Left renal cortex interstitium (tissue), 4 donors: Measurements from ENCODE around the gene MAPK9. TPM values are rescaled to one million over a fixed set of nuclear protein-coding genes. Genes with fewer than 3 reads are reported as not detected.

Experiments used
- DNase-seq, 4 donors: peaks; one replicate each; pipeline ENCODE4 v3.0.0-alpha.2; 2013; ENCODE audit warnings: low read depth in 4 of 4, low spot score in 2 of 4, missing footprints in 1 of 4
- polyA plus RNA-seq, 4 donors: library from polyadenylated mRNA; unstranded; fragments of 120-200 nt; gene quantifications; one replicate each; pipeline ENCODE4 v1.2.1, GENCODE V29; 2013; ENCODE audit not compliant: insufficient read length in 4 of 4

MAPK9 gene
- 10 to 100 TPM; 37.5 to 40.2 (median 39.9) TPM for polyA plus RNA-seq

DNA sequence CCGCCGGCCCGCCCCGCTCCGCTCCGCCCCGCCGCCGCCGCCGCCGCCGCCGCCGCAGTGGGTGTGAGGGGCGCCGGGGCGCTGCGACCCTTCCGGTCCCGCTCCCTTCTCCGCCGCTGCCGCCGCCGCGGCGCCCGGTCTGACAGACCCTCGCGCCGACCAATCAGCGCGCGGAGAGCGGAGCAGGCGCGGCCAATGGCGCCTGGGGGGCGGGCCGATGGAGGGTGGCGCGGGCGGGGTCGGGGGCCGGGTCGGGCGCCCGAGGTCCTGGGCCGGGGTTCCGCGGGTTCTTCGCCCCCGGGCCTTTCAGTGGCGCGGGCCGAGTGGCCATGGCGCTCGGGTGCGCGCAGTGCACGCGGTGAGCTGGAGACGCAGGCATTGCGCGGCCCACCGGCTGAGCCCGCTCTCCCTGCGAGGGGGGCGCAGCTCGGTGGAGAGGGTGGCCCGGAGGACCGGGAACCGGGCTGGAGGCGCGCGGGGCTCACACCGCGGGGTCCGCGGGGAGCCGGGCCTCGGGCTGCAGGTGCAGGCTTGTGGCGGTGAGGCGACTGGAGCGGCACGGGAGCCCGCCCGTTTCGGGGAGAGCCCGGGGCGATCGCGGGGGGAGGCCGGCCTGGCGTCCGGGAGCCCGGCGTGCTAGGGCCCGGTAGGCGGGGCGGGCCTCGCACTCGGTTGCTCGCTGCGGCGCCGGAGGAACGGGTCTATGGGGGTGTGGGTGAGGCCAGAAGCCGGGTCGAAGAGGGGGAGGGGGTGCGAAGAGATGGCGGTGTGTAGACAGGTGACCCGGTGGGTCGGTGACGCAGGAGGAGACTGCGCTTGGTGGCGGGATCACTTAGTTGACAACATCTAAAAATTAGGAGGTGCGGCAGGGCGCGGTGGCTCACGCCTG, at the start of gene MAPK9:
Gene MAPK9, minus strand, starts transcription at position 141 of the 889 bp plus-strand sequence. CDS start 11,522 bp downstream, outside the sequence.
- peak in 3 of 4 donors; percentile 58 to 80 (median 64) for DNase-seq

DNA sequence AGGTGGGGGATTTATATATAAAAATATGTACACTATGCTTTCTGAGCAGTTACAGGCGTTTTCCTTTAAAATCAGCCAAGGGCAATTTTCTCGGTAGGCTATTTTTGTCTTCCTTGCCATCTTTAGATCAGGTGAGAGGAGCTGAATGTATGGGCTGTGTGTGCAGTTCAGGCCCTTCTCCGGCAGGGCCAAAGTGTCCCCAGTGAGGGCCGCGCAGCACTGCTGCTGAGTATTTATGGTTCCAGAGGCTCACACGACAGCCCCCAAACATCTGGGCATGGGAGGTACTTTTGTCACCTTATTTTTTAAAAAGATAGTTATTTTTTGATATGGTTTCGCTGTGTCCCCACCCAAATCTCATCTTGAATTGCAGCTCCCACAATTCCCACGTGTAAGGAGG, 49.7 kb upstream of the MAPK9 start:
- DNase-seq: no peak

DNA sequence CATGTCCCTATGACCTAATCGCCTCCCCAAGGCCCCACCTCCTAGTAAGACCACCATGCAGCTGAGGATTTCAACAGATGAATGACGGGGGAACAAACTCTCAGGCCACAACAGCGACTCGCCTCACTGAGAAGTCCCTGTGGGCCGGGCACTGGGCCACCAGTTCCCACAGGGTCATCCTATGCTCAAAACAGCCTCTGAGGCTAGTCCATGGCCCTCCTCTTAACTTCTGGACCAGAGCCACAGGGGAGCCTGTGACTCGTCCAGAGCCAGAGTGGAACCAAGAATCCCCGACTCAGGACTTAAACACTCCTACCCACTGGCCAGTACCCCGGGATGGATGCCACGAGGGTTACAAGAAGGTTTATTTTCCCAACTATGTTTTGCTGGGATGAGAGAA, 49.0 kb upstream of the MAPK9 start:
- no peak for DNase-seq

DNA sequence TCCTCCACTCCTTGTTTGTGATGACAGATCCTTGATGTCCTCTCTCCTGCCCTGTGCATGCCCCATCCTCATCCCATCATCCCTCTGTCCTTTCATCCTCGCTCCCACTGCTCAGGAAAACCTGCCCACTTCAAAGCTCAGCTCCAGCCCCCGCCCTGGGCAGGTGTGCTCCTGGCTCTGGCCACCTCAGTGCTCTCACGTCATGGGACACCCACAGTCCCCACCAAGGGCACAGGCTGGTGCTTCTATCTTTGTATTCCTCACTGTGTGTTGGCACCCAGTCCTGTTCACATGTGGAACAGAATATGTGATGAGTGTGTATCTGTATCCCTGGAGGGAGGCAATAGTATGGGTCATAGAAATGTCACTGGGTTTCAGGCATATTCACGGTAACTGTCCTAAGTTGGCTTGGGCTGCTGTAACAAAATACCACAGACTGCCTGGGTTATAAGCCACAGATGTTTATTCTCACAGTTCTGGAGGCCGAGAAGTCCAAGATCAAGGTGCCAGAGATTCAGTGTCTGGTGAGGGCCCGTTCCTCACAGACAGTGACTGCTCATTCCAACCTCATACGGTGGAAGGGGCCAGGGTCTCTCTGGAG, 47.8 kb upstream of the MAPK9 start:
- no peak for DNase-seq

DNA sequence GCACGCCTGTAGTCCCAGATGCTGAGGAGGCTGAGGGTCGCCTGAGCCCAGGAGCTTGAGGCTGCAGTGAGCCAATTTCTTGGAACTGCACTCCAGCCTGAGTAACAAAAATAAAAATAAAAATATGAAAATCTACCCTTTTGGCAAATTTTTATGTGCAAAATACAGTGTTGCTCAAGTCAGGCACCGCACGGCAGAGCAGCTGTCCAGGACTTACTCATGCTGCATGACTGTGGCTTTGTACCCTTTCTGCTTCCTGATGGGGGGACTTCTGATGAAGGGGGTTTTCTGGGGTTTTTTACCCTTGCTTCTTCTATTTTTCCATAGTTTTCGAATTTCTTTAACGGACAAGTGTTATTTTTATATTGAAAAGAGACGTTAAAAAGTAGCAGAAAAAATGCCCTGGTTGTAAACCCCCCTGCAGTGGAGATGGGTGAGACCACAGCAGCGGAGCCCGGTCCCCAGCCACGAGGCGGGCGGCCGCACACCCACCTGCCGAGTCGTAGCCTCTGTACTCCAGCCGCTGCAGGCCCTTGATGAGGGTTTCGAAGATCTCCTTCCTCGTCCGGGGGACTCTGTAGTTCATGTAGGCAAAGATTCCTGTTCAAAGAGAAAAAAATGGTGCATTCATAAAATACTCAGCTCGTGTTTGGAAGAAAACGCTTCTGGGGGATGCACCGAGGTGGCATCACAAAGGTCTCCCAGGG, 46.3 kb upstream of the MAPK9 start:
- no peak for DNase-seq

DNA sequence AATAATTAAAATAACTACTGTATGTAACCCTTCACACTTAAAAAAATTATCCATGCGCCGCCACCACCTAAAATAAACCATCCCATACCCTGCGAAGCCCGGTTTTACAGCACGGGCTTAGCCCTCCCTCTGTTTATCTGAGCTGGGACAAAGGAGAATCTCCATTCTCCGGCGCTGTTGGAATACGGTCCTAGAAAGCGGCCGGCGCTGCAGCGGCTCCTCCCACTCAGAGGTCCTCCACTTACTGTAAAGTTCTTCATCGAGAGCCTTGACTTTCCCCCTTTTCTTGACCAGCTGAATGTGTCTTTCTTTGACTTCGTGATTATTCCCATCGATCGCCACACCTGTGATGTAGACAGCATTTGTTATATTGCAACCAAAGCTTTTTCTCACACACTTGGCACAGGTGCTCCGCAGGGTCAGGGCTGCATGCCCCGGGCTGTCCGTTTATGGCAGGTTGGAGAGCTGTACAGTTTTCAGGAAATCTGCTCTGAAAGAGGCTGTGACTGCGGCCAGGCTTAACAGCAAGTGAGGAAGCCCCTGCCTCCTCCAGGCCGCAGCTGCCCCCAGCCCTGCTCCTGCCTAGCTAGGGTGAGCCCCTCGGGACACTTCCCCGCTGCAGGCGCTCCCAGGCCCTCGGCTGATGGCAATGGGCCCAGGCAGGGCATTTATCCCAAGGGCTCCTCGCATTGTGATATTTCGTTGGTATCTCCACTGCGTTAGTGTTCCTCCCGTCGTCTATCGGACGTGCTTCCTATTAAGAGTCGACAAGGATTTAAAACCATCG, 44.5 kb upstream of the MAPK9 start:
- DNase-seq: no peak

DNA sequence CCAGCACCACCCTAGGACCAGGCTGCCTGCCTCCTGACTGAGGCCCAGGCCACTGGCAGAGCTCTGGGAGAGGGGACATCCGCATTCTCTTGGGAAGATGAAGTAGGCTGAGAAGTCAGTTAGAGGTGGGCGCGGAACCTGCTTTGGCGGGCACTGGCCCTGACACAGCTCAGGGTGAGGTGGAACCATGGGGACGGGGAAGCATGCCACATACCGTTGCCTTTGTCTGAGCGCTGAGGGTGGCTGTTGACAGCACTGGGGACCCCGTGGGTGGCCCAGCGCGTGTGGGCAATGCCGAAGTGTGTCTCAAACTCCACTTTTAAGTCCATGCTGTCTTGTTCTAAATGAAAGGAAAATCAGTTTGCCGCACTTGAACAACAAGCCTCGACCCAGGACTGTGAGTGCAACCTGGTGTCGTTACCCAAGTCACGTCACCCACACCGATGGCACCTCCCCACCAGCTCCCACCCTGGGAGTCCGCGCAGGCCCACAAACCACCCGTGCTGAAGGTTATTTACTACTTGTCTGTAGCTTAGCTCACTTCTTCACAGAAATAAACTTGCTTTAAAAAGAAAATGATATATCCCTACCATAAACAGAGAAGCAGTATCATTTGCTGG, 43.8 kb upstream of the MAPK9 start:
- DNase-seq: no peak

DNA sequence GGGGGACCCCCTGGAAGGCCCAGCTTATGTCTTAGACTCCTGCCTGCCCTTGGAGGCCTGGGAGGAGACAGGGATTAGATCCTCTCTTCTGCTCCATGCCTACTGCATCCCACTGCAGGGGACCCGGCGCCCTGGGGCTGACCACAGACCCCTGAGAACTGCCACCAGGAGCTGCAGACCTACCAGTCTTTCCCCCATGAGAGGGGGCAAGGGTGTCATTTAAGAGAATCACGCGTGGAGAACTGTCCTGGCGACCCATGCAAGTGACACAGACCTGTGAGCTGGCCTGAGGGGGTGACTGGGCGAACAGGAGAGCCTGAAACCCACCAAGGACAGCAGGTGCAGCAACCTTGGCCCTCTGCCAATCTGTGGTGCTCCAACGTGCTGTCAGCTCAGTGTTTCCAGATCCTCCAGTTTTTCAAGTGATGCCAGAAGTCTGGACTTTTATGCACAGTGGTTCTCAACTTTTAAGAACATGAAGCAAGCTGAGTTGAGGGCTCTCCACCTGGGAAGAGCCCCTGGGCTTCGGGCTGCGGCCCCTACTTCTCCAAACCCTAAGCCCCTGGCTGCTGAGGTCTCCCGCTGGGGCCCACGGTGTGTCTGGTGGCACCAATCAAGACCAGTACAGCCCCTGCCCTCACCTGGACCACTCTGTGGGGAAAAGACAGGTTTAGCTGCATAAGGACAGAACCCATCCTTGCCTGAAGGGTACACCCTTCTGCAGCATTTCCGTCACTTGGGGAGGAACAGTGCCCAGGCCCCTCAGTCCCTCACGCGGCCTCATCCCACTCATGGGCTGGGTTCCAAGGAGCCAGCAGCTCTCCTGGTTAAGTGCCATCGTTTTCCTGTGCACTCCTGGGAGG, 43.1 kb upstream of the MAPK9 start:
- no peak for DNase-seq

DNA sequence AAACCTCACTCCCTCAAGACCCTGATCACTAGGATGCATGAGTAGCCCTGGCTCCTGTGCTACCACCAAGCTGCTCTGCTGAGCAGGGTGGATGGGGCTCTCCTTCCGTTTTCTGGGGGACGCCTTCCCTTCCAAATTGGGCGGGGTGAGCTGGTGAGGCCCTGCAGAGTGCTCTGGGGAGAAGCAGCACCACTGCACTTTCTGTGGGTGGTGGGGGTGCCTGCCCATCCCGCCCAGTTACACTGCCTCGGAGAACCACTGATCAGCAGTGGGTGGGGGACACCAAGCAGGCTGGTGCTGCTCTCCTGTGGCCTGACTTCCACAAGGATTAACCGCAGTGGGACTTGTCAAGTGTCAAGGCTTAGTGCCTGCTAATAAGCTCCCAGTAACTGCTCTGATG, 42.3 kb upstream of the MAPK9 start:
- no peak for DNase-seq

DNA sequence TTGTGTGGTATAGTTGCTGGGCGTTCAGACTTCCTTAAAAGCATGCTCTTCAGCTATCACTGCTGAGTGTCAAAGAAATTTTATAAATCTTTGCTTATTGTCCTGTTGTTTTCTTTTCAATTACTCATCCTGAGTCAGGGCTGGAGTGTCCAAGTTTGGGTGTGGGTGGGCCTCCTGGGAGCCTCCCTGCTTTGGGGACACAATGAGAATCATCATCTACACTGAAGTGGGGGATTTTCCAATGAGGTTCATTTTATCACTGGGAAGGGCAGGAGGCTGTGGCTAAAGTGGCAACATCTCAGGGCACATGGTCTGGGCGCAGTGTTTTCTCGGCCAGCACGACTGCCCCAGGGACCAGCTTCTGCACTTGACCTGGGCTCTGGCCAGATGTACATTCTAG, 41.8 kb upstream of the MAPK9 start:
- no peak for DNase-seq

DNA sequence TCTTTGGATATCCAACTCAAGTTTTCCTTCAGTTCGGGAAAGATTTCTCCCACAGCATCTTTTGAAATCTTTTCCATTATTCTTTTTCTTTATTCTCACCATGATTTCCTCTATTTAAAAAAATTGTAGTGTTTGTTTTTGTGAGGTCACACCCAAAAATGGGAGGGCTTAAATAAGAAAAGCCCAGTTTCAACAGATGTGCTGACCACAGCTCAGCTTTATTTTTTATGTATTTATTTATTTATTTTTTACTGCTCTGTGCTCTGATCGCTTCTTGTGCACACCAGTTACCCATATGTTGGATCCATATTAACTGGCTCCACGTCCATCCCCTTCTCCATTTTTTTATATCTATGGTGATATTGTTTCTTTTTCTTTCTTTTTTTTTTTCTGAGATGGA, 41.0 kb upstream of the MAPK9 start:
- DNase-seq: no peak

DNA sequence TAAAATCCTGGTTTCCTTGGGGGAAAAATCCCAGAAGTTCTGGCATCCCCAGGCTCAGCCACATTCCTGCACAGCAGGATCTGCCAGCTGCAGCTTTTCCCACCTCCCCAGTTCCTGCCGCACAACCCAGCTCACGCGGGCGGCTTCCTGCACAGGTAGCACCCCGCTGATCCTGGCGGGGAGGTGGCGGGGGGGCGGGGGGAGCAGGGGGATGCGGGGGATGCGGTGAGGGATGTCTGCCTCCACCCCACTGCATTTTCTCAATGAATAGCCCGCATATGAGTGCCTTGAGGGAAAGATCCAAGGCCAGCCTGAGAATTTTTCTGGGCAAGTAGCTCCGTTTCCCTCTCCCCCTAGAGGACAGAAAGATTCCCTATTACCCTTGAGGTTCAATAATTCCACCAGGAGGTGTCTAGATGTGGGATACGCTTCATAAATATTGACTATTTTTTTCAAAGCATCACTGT, 40.2 kb upstream of the MAPK9 start:
- no peak for DNase-seq

DNA sequence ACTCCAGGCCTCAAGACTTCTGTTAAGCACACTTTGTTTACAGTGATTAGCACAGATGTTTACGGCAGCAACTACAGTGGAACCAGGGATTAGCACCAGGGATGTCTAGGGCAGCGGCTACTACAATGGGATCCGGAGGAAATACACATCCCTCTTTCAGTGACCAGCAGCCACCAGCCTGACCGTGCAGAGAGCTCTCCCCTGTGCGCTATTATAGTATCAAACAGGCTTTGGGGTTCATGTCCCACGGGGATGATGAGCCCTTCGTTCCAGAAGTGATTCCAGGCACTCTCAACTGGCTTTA, 39.7 kb upstream of the MAPK9 start:
- DNase-seq: no peak

DNA sequence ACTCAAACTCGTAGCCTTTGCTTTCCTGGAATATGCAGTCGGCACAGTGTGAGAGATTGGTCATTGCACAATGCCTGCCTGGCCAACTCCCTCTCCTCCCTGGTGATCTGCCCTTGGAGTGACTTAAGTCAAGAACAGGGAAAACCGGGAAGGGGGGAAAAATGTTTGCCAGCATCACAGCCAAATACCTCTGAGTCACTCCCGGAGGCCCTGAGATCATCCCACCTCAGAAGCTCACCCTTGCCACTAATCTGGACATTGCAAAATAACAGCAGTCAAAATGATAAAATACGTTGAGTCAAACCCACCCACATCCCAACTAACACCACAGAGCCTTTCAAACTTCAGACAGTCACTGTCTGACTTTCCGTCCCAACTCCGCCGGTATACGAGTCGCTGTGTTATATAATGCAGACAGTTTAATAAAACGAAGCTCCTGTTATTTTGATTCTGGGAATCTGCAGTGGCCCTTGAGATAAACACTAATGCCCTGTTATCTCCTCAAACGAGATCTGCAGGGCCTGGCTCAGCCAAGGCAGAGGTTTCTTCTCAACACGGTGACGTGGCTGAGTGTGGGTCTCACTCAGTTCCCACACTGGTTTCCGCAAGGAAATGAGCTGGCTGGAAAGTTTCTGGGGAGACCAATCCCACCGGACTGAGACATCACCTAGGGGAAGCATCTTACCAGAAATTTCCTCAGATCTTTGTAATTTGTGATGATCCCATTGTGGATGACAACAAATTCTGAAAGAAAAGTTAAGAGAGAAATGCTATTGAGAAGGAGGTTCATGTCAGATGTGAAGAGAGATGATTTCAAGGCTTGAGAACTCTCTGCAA, 39.1 kb upstream of the MAPK9 start:
- no peak for DNase-seq

DNA sequence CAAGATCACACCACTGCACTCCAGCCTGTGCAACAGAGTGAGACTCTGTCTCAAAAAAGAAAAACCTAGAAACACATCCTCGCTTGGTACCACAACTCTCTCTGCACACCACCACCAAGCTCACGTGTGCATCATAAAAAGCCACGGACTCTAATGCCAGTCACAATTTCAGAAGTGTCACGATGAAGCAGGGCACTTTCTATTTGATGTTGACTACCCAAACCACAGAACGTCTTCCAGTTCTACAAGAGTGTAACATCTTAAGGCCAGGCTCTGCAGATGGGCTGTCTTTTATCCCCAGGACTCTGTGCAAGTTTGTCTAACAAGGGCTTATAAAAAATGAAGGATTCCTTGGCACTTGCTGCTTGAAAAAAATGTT, 38.4 kb upstream of the MAPK9 start:
- no peak for DNase-seq

DNA sequence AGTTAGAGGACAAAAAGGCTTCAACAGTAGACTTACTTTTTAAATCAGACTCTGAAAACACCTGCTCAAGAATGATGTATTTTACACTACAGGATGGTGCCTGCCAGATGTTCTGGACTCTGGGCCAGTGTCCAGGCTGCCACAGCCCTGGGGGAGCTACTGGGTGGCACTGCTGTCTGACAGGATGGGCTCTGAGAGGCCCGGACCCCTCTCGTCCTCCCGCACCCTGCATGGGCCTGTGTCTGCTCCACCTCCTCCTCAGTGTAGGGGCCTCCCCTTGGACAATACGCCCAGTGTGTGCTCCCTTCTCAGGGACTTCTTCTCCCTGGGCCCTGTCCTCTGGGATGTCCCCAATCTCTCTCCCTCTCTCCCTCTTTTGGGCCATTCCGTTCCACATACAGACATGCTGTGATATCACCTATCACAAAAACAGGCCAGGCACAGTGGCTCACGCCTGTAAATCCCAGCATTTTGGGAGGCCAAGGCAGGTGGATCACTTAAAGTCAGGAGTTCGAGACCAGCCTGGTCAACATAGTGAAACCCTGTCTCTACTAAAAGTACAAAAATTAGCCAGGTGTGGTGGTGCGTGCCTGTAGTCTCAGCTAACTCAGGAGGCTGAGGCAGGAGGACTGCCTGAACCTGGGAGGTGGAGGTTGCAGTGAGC, 37.9 kb upstream of the MAPK9 start:
- no peak for DNase-seq

DNA sequence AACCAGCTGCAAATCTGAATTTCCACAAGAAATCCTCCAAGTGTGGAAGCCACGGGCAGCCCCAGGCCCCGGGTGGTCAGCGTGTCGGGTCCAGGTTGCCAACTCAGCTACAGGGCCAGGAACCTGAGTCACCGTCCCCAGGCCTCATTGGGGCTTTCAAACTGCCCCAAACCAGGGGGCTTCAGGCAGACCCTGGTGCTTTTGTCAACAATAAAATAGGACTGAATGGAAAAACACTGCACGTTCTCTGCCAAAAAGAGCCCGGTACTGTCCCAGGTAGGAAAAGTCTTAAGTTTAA, 37.2 kb upstream of the MAPK9 start:
- DNase-seq: no peak
